Common myeloid progenitor, CD34-positive (primary cell): Measurements from ENCODE around the gene IL6R.

Experiments used
- CTCF ChIA-PET: fragments of 350-600 bp; sonication (Branson Sonifier 250); formaldehyde crosslinking; loops from one replicate; lab custom pipeline; 2021; ENCODE audit warnings: antibody characterized with exemption; lab: Charles Lee
- POLR2A ChIA-PET: fragments of 350-600 bp; sonication (Branson Sonifier 250); formaldehyde crosslinking; loops from one replicate; lab custom pipeline; 2021; ENCODE audit warnings: antibody characterized with exemption; lab: Charles Lee
- DNase-seq, 3 donors: peaks; one replicate each; pipeline versions ENCODE4 v3.0.0 to v3.0.0-alpha.2; 2013
- H3K27ac ChIP-seq, 2 experiments: 1 replicate in 1 of 2; 2 replicates in 1 of 2; pipeline ENCODE4 v1.7.0; 2013; ENCODE audit warnings: inconsistent platforms in 2 of 2, low read length in 2 of 2, mild to moderate bottlenecking in 2 of 2, low read depth in 1 of 2, moderate library complexity in 1 of 2; ENCODE audit not compliant: severe bottlenecking in 2 of 2, insufficient read depth in 1 of 2, poor library complexity in 1 of 2
- H3K27me3 ChIP-seq, 5 experiments: replicated peaks in 2 of 5; 1 replicate in 3 of 5; 2 replicates in 2 of 5; pipeline versions ENCODE4 v1.6.1 to v1.7.0; 2013; ENCODE audit warnings: low read length in 4 of 5, mild to moderate bottlenecking in 2 of 5, moderate library complexity in 2 of 5, inconsistent platforms in 1 of 5; ENCODE audit not compliant: insufficient read depth in 5 of 5, control insufficient read depth in 4 of 5
- H3K36me3 ChIP-seq, 4 experiments: 1 replicate in 2 of 4; 2 replicates in 2 of 4; pipeline versions ENCODE4 v1.6.1 to v1.7.0; 2013; ENCODE audit warnings: low read length in 3 of 4, control low read depth in 1 of 4, mild to moderate bottlenecking in 1 of 4; ENCODE audit not compliant: control insufficient read depth in 4 of 4, insufficient read depth in 4 of 4
- H3K4me1 ChIP-seq, 4 experiments: 1 replicate in 3 of 4; 2 replicates in 1 of 4; pipeline versions ENCODE4 v1.6.1 to v1.7.1; 2013; ENCODE audit warnings: low read length in 3 of 4, mild to moderate bottlenecking in 3 of 4, control low read depth in 1 of 4, inconsistent platforms in 1 of 4, moderate library complexity in 1 of 4; ENCODE audit not compliant: control insufficient read depth in 4 of 4, insufficient read depth in 4 of 4; ENCODE audit errors: control extremely low read depth in 1 of 4
- H3K4me3 ChIP-seq, 7 experiments: 1 replicate in 4 of 7; 2 replicates in 3 of 7; pipeline versions ENCODE4 v1.5.1 to v1.7.0; 2013; ENCODE audit warnings: mild to moderate bottlenecking in 7 of 7, low read length in 6 of 7, moderate library complexity in 6 of 7, inconsistent platforms in 2 of 7, low read depth in 2 of 7, control low read depth in 1 of 7; ENCODE audit not compliant: insufficient read depth in 4 of 7, control insufficient read depth in 1 of 7; ENCODE audit errors: extremely low read depth in 1 of 7
- H3K9me3 ChIP-seq, 5 experiments: 1 replicate in 4 of 5; 2 replicates in 1 of 5; pipeline versions ENCODE4 v1.6.1 to v1.7.1; 2013; ENCODE audit warnings: low read length in 4 of 5, mild to moderate bottlenecking in 2 of 5, inconsistent platforms in 1 of 5, low read depth in 1 of 5, moderate library complexity in 1 of 5; ENCODE audit not compliant: control insufficient read depth in 4 of 5, insufficient read depth in 2 of 5; ENCODE audit errors: control extremely low read depth in 1 of 5
- WGBS: methylation state at CpG from one replicate; pipeline ENCODE4 v1.1.5; 2013; ENCODE audit not compliant: insufficient coverage; 5-methylcytosine and 5-hydroxymethylcytosine counted together

IL6R gene

GRCh38 chr1:154423304-154423987 is 18.3 kb downstream of the IL6R start:
- Histone ChIP-seq H3K4me3 (no peak overlapping the region), H3K4me1 (peaks cover 7 to 53% (median 43%) of the 10 kb centered on the region in 4 experiments), H3K36me3 (peaks cover 0 to 3% (median under 1%) of the 10 kb centered on the region in 4 experiments), H3K9me3 (no peaks in the 10 kb centered on the region), H3K27ac (no peak overlapping the region), H3K27me3 (no peaks in the 10 kb centered on the region)
- DNase-seq, result no peak
- CTCF ChIA-PET, result interaction anchor here (0.7 to 2.7 kb wide), 4 partner anchors 13 to 123 kb away, joined by 3 to 9 read pairs (median 4); no protein-coding TSS in a partner anchor
- POLR2A ChIA-PET, result interaction anchor here (0.9 kb wide), 1 partner anchor 97 kb away, joined by 3 read pairs; no protein-coding TSS in a partner anchor
- no CpG with 5 or more reads among the region's 5 CpGs for WGBS

DNA sequence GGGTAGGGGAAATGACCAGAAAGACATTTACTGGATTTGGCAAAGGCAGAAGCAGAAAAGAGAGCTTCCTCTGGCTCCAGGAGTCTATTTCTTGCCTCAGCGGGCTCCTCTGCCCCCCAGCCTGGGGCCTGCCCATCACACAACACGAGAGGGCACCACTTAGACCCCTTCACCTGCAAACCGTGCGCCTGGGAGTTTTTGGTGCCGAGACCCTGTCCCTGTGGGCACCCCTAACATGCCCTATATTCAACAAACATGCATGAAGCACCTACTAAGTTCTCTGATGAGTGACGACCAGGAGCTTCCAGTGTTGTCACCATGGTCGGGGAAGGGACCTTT is 18.8 kb downstream of the IL6R start:
- 86% methylated on average over 5 of the region's 7 CpGs for WGBS
- Histone ChIP-seq H3K36me3 (peaks cover under 1 to 7% (median 3%) of the 10 kb centered on the region in 4 experiments), H3K27ac (no peak overlapping the region), H3K27me3 (no peaks in the 10 kb centered on the region), H3K4me3 (no peak overlapping the region), H3K4me1 (peaks cover 7 to 47% (median 38%) of the 10 kb centered on the region in 4 experiments), H3K9me3 (no peaks in the 10 kb centered on the region)
- no peak for DNase-seq
- ChIA-PET POLR2A (interaction anchor here (0.9 kb wide), 1 partner anchor 97 kb away, joined by 3 read pairs; no protein-coding TSS in a partner anchor), CTCF (interaction anchor here (0.7 to 2.7 kb wide), 4 partner anchors 13 to 123 kb away, joined by 3 to 9 read pairs (median 4); no protein-coding TSS in a partner anchor)

- H3K9me3 ChIP-seq, result no peaks in the 10 kb centered on the region
- no peaks in the 10 kb centered on the region for H3K27me3 ChIP-seq
- no peak for DNase-seq
- ChIA-PET POLR2A (no interaction called here), CTCF (interaction anchor here (2.7 kb wide), 1 partner anchor 17 kb away, joined by 9 read pairs; no protein-coding TSS in a partner anchor)
- peaks cover 2 to 13% (median 12%) of the 10 kb centered on the region in 4 experiments for H3K36me3 ChIP-seq
- H3K4me1 ChIP-seq, result peaks cover 2 to 35% (median 26%) of the 10 kb centered on the region in 4 experiments
- H3K4me3 ChIP-seq, result no peak overlapping the region
- 81% methylated on average over 6 of the region's 6 CpGs for WGBS
- no peak overlapping the region for H3K27ac ChIP-seq
Observed at GRCh38 chr1:154425172-154425571, 20.0 kb downstream of the IL6R start.

DNA sequence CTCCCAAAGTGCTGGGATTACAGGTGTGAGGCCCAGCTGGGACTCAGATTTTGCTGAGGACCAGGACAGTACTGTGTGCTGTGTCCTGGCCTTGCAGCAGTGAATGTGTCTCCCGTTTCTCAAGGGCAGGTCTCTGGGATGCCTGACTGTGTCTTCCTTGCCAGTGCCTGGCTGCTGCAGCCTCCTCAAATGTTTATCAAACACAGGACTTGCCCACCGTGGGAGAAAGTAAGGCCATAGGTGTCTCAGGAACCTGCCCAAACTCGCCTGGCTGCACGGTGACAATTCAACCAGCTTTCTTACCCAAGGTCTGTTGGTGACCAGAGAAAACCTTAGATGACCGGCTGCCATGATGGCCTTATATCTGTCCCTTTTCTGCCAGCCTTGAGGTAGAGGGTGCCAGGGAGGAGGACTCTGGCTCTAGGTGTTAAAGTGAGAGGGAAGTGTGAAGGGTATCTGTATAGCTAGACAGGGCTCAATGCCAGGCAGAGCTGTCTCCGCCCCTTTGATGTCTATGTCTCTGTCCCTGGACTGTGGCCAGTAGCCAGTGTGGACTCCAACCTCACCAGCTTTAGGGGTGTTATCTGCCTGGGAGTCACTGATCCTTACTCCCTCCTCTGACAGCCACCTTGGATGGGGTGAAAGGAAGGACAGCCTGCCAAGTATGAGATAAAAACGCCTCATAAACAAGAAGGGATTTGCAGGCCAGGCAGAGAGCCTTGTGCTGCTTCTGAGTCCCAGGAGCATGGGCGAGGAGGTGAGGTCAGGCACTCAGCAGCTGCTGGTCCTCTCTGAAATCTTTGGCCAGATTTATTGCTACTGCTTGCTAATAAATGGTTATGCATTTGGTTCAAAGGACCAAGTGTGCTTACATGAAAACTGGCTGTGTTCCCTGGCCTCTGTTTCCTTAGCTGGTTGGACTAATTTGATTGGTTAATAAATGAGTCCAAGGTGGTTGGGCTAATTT is 22.3 kb downstream of the IL6R start:
- POLR2A ChIA-PET, result no interaction called here
- CTCF ChIA-PET, result interaction anchor here (1.0 to 1.6 kb wide), 7 partner anchors 11 to 93 kb away, joined by 3 to 5 read pairs (median 5); no protein-coding TSS in a partner anchor
- H3K4me1 ChIP-seq, result peaks cover 0 to 20% (median 17%) of the 10 kb centered on the region in 4 experiments
- H3K27me3 ChIP-seq, result no peaks in the 10 kb centered on the region
- H3K4me3 ChIP-seq, result no peak overlapping the region
- H3K27ac ChIP-seq, result no peak overlapping the region
- peaks cover 2 to 26% (median 17%) of the 10 kb centered on the region in 4 experiments for H3K36me3 ChIP-seq
- 95% methylated on average over 7 of the region's 8 CpGs for WGBS
- H3K9me3 ChIP-seq, result no peaks in the 10 kb centered on the region
- DNase-seq, result no peak

DNA sequence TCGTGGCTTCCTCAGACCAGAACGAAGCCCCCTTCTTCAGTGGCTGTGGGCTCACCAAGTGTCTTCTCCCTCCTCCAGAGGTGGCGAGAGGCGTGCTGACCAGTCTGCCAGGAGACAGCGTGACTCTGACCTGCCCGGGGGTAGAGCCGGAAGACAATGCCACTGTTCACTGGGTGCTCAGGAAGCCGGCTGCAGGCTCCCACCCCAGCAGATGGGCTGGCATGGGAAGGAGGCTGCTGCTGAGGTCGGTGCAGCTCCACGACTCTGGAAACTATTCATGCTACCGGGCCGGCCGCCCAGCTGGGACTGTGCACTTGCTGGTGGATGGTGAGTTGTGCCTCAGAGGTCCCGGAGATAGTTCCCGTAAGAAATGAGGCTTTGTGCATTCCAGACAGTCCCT is 24.0 kb downstream of the IL6R start:
- H3K9me3 ChIP-seq, result no peaks in the 10 kb centered on the region
- ChIA-PET POLR2A (no interaction called here), CTCF (interaction anchor here (1.0 to 2.6 kb wide), 4 partner anchors 13 to 84 kb away, joined by 3 to 11 read pairs (median 4); no protein-coding TSS in a partner anchor)
- H3K27me3 ChIP-seq, result no peaks in the 10 kb centered on the region
- 96% methylated on average over 15 of the region's 15 CpGs for WGBS
- H3K27ac ChIP-seq, result no peak overlapping the region
- H3K4me1 ChIP-seq, result peaks cover 0 to 16% (median 5%) of the 10 kb centered on the region in 4 experiments
- no peak for DNase-seq
- H3K4me3 ChIP-seq, result no peak overlapping the region
- H3K36me3 ChIP-seq, result peaks cover 2 to 37% (median 20%) of the 10 kb centered on the region in 4 experiments

DNA sequence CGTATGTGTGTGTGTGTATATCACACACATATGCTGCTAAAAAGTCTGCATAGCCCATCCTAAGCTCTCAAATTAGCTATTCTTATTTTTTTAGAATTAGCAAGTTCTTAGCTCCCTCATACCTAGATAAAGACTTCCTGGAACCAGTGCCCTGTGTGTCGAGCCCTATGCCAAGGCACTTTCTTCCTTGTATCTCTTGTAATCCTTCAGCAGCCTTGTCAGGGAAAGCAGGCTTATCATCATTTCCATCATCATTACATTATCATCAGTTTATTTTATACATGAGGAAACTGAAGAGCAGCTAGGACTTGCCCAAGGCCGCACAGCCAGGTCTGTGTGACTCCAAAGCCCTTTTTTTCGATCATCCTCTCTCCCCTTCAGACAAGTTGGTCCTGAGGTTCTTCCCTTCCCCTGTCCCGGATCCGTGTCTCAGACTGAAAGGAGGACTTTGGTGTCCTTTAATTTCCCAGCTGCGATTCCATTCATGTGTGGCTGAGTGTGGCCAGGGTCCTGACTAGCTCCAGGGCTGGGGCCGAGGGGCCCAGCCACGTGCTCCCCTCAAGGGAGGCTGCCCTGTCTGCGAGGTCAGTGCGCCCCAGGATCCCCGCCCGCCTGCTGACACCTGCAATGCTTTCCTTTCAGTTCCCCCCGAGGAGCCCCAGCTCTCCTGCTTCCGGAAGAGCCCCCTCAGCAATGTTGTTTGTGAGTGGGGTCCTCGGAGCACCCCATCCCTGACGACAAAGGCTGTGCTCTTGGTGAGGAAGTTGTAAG is 24.9 kb downstream of the IL6R start:
- Histone ChIP-seq H3K4me1 (peaks cover 0 to 16% (median 4%) of the 10 kb centered on the region in 4 experiments), H3K27ac (no peak overlapping the region), H3K36me3 (peaks cover 0 to 45% (median 26%) of the 10 kb centered on the region in 4 experiments), H3K27me3 (no peaks in the 10 kb centered on the region), H3K9me3 (no peaks in the 10 kb centered on the region), H3K4me3 (no peak overlapping the region)
- DNase-seq, result no peak
- POLR2A ChIA-PET, result no interaction called here
- CTCF ChIA-PET, result interaction anchor here (0.8 to 2.6 kb wide), 8 partner anchors 12 to 85 kb away, joined by 3 to 11 read pairs (median 4); no protein-coding TSS in a partner anchor
- 95% methylated on average over 12 of the region's 17 CpGs for WGBS
